B cell (primary cell): ENCODE data around the gene OTOP2. TPM values are rescaled to one million over a fixed set of nuclear protein-coding genes. Genes with fewer than 3 reads are reported as not detected.

Source experiments
- ATAC-seq: fragments of 200-7000 bp; cut with Tn5 transposase; one replicate; pipeline ENCODE4 v1.10.0; 2021; ENCODE audit warnings: low read depth, mild to moderate bottlenecking, moderate number of reproducible peaks, moderate library complexity
- CTCF ChIA-PET: fragments of 350-600 bp; sonication (Branson Sonifier 250); formaldehyde crosslinking; loops from one replicate; lab custom pipeline; 2021; ENCODE audit warnings: antibody characterized with exemption, inconsistent platforms; lab: Charles Lee
- POLR2A ChIA-PET: fragments of 350-600 bp; sonication (Branson Sonifier 250); formaldehyde crosslinking; loops from one replicate; lab custom pipeline; 2021; ENCODE audit warnings: antibody characterized with exemption; lab: Charles Lee
- DNase-seq: peaks from one replicate; pipeline ENCODE4 v3.0.0; 2013
- H2AFZ ChIP-seq: 2 replicates; pipeline ENCODE4 v1.6.1; 2012; ENCODE audit warnings: mild to moderate bottlenecking, low read depth, low read length; ENCODE audit not compliant: insufficient read depth, poor library complexity, severe bottlenecking
- H3K27ac ChIP-seq, 2 donors: 1 replicate in 1 of 2; 2 replicates in 1 of 2; pipeline ENCODE4 v1.5.1; 2012 to 2013; ENCODE audit warnings: low read length in 2 of 2, mild to moderate bottlenecking in 2 of 2, moderate library complexity in 1 of 2
- H3K27me3 ChIP-seq, 4 experiments: fragments of 200-600 bp in 1 of 4; sonication (generic) in 1 of 4; replicated peaks in 1 of 4; 1 replicate in 2 of 4; 2 replicates in 2 of 4; pipeline versions ENCODE4 v1.6.1 to v1.7.0; 2013 to 2016; ENCODE audit warnings: low read length in 3 of 4, mild to moderate bottlenecking in 2 of 4, mixed read lengths in 1 of 4, moderate library complexity in 1 of 4; ENCODE audit not compliant: insufficient read depth in 4 of 4, control insufficient read depth in 3 of 4; ENCODE audit errors: control extremely low read depth in 1 of 4
- H3K36me3 ChIP-seq, 2 experiments: replicated peaks in 1 of 2; 1 replicate in 1 of 2; 2 replicates in 1 of 2; pipeline versions ENCODE4 v1.6.1 to v1.7.1; 2013; ENCODE audit warnings: low read length in 1 of 2; ENCODE audit not compliant: insufficient read depth in 2 of 2, control insufficient read depth in 1 of 2; ENCODE audit errors: control extremely low read depth in 1 of 2, extremely low read depth in 1 of 2
- H3K4me1 ChIP-seq, 2 donors: fragments of 200-600 bp in 1 of 2; sonication (generic) in 1 of 2; 1 replicate in 1 of 2; 2 replicates in 1 of 2; pipeline versions ENCODE4 v1.5.1 to v1.6.1; 2013 to 2017; ENCODE audit warnings: low read length in 2 of 2; ENCODE audit not compliant: control insufficient read depth in 2 of 2, insufficient read depth in 2 of 2
- H3K4me2 ChIP-seq: replicated peaks from 2 replicates; pipeline ENCODE3; 2012; ENCODE audit warnings: mild to moderate bottlenecking, low read depth, low read length; ENCODE audit not compliant: poor library complexity, severe bottlenecking
- H3K4me3 ChIP-seq, 5 experiments: fragments of 200-600 bp in 1 of 5; sonication (generic) in 1 of 5; 1 replicate in 3 of 5; 2 replicates in 2 of 5; pipeline versions ENCODE4 v1.5.1 to v1.7.0; 2011 to 2016; ENCODE audit warnings: low read length in 4 of 5, mild to moderate bottlenecking in 4 of 5, low read depth in 2 of 5, control low read depth in 1 of 5, moderate library complexity in 1 of 5; ENCODE audit not compliant: insufficient read depth in 1 of 5; ENCODE audit errors: control extremely low read depth in 1 of 5, extremely low read depth in 1 of 5
- H3K79me2 ChIP-seq: fragments of 200-600 bp; sonication (generic); one replicate; pipeline ENCODE4 v1.6.0; 2016; ENCODE audit warnings: low read length; ENCODE audit not compliant: control insufficient read depth, insufficient read depth
- H3K9ac ChIP-seq: fragments of 200-600 bp; sonication (generic); 2 replicates; pipeline ENCODE4 v1.6.1; 2017; ENCODE audit warnings: mild to moderate bottlenecking, low read length, moderate library complexity
- H3K9me3 ChIP-seq, 3 donors: one replicate each; pipeline versions ENCODE4 v1.6.1 to v1.7.1; 2013; ENCODE audit warnings: low read length in 2 of 3; ENCODE audit not compliant: control insufficient read depth in 2 of 3, insufficient read depth in 1 of 3; ENCODE audit errors: control extremely low read depth in 1 of 3
- H4K20me1 ChIP-seq: 2 replicates; pipeline ENCODE4 v1.6.0; 2012; ENCODE audit warnings: mild to moderate bottlenecking, low read length; ENCODE audit not compliant: insufficient read depth, control insufficient read depth, poor library complexity, severe bottlenecking
- H3K27ac Mint-ChIP-seq: one replicate; pipeline ENCODE4 v1.8.0; 2021; ENCODE audit warnings: mixed read lengths
- H3K27me3 Mint-ChIP-seq: one replicate; pipeline ENCODE4 v1.8.0; 2021; ENCODE audit warnings: mixed read lengths
- H3K4me1 Mint-ChIP-seq: one replicate; pipeline ENCODE4 v1.8.0; 2021; ENCODE audit warnings: mixed read lengths
- H3K4me3 Mint-ChIP-seq: one replicate; pipeline ENCODE4 v1.8.0; 2021; ENCODE audit warnings: mixed read lengths
- H3K9me3 Mint-ChIP-seq: one replicate; pipeline ENCODE4 v1.8.0; 2022; ENCODE audit warnings: mixed read lengths; ENCODE audit not compliant: insufficient read depth
- EZH2 ChIP-seq: IDR thresholded peaks from 2 replicates; pipeline ENCODE4 v1.6.1; 2012; ENCODE audit warnings: borderline replicate concordance, low read depth, mild to moderate bottlenecking, moderate library complexity, low read length; ENCODE audit not compliant: insufficient read depth, poor library complexity, severe bottlenecking
- WGBS: methylation state at CpG from one replicate; pipeline ENCODE4 v1.1.5; 2013; ENCODE audit warnings: missing lambda C conversion rate; ENCODE audit not compliant: insufficient coverage; 5-methylcytosine and 5-hydroxymethylcytosine counted together
- intact Hi-C: fragments of 100-400 bp; cut with micrococcal nuclease; formaldehyde crosslinking; loops from one replicate; pipeline ENCODE4 v1.10.0; 2022
- polyA plus RNA-seq: library from polyadenylated mRNA; depleted of rRNA; stranded (reverse); fragments of >200 nt; gene quantifications from 2 replicates; pipeline ENCODE4 v1.2.3, GENCODE V29; 2012
- total RNA-seq, 2 donors: library from RNA; stranded (reverse); fragments of 120-200 nt in 1 of 2; gene quantifications; 1 replicate in 1 of 2; 2 replicates in 1 of 2; pipeline versions ENCODE4 v1.2.3 to v1.2.4, GENCODE V29; 2013 to 2022
- TF ChIP-seq, protein P1 (sequence below): fragments of 200-600 bp; IDR thresholded peaks from one replicate; pipeline ENCODE4 v1.8.0; 2022; ENCODE audit warnings: antibody characterized with exemption, mild to moderate bottlenecking

The OTOP2 gene
- total and polyA plus RNA-seq, 2 donors (not counting 1 experiment from before 2014, with no cell fraction given), result not detected

- 95% methylated on average over 15 of the region's 15 CpGs for WGBS
- TF ChIP-seq EZH2, result no peak
- TF ChIP-seq, protein P1, sequence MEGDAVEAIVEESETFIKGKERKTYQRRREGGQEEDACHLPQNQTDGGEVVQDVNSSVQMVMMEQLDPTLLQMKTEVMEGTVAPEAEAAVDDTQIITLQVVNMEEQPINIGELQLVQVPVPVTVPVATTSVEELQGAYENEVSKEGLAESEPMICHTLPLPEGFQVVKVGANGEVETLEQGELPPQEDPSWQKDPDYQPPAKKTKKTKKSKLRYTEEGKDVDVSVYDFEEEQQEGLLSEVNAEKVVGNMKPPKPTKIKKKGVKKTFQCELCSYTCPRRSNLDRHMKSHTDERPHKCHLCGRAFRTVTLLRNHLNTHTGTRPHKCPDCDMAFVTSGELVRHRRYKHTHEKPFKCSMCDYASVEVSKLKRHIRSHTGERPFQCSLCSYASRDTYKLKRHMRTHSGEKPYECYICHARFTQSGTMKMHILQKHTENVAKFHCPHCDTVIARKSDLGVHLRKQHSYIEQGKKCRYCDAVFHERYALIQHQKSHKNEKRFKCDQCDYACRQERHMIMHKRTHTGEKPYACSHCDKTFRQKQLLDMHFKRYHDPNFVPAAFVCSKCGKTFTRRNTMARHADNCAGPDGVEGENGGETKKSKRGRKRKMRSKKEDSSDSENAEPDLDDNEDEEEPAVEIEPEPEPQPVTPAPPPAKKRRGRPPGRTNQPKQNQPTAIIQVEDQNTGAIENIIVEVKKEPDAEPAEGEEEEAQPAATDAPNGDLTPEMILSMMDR, result no peak
- H3K4me3 Mint-ChIP-seq, result no peak overlapping the region
These were observed 30.0 kb downstream of the OTOP2 start for GRCh38 chr17:74954115-74954514.

GRCh38 chr17:74954665-74955421, 30.8 kb downstream of the OTOP2 start:
- no peaks in the 10 kb centered on the region for H3K4me1 Mint-ChIP-seq
- H3K27me3 Mint-ChIP-seq, result peaks cover 4% of the 10 kb centered on the region
- no peak for TF ChIP-seq EZH2
- H3K9ac ChIP-seq, result no peak overlapping the region
- no peak overlapping the region for H3K27ac ChIP-seq
- H3K27me3 ChIP-seq, result peaks cover 0 to 16% (median 0%) of the 10 kb centered on the region in 4 experiments
- ATAC-seq (no peak), DNase-seq (no peak)
- H3K4me2 ChIP-seq, result no peak overlapping the region
- no peaks in the 10 kb centered on the region for H4K20me1 ChIP-seq
- intact Hi-C loops, result no loop called here
- ChIA-PET POLR2A (interaction anchor here (0.7 kb wide), 1 partner anchor 366 kb away, joined by 3 read pairs; no protein-coding TSS in a partner anchor), CTCF (interaction anchor here (1.0 to 1.6 kb wide), 2 partner anchors 163 to 218 kb away, joined by 3 read pairs; partner anchors contain the start of gene RAB37)
- no peaks in the 10 kb centered on the region for H3K36me3 ChIP-seq
- no peak overlapping the region for H2AFZ ChIP-seq
- no peaks in the 10 kb centered on the region for H3K9me3 ChIP-seq
- no peaks in the 10 kb centered on the region for H3K79me2 ChIP-seq
- no peak overlapping the region for H3K4me3 ChIP-seq
- peaks cover 0 to 5% of the 10 kb centered on the region in 2 donors for H3K4me1 ChIP-seq
- H3K9me3 Mint-ChIP-seq, result no peaks in the 10 kb centered on the region
- no peak overlapping the region for H3K27ac Mint-ChIP-seq
- no peak overlapping the region for H3K4me3 Mint-ChIP-seq
- 64% methylated on average over 10 of the region's 13 CpGs for WGBS

More at GRCh38 chr17:74954115-74954514, 30.0 kb downstream of the OTOP2 start:
- H3K9me3 ChIP-seq, result no peaks in the 10 kb centered on the region
- DNase-seq, result no peak
- no peak for ATAC-seq
- Mint-ChIP-seq H3K27me3 (peaks cover 4% of the 10 kb centered on the region), H3K4me1 (no peaks in the 10 kb centered on the region), H3K9me3 (no peaks in the 10 kb centered on the region), H3K27ac (no peak overlapping the region)
- intact Hi-C loops, result no loop called here
- no peak overlapping the region for H3K27ac ChIP-seq
- peaks cover 0 to 5% of the 10 kb centered on the region in 2 donors for H3K4me1 ChIP-seq
- no peaks in the 10 kb centered on the region for H3K79me2 ChIP-seq
- H2AFZ ChIP-seq, result no peak overlapping the region
- no peak overlapping the region for H3K4me2 ChIP-seq
- peaks cover 0 to 17% (median 0%) of the 10 kb centered on the region in 4 experiments for H3K27me3 ChIP-seq
- ChIA-PET POLR2A (no interaction called here), CTCF (interaction anchor here (1.5 to 1.6 kb wide), 2 partner anchors 8 to 217 kb away, joined by 3 to 5 read pairs; partner anchors contain the start of gene RAB37)
- no peaks in the 10 kb centered on the region for H4K20me1 ChIP-seq
- H3K36me3 ChIP-seq, result no peaks in the 10 kb centered on the region
- H3K9ac ChIP-seq, result no peak overlapping the region
- H3K4me3 ChIP-seq, result no peak overlapping the region
